Bronchial epithelial cell (primary cell): Measurements from ENCODE around the gene KCNK13. TPM values are rescaled to one million over a fixed set of nuclear protein-coding genes. Genes with fewer than 3 reads are reported as not detected.

Experiments used
- DNase-seq: peaks from one replicate; pipeline ENCODE4 v3.0.0-alpha.2; 2010; ENCODE audit warnings: low read depth
- FAIRE-seq: peaks from 2 replicates; lab custom pipeline; 2011; peaks lifted over from hg19 to GRCh38; lab: Jason Lieb, UNC
- H3K27me3 ChIP-seq: 2 replicates; pipeline ENCODE4 v1.5.1; 2011; ENCODE audit warnings: low read length; ENCODE audit not compliant: control insufficient read depth, insufficient read depth
- H3K36me3 ChIP-seq: 2 replicates; pipeline ENCODE4 v1.5.1; 2011; ENCODE audit warnings: low read length; ENCODE audit not compliant: control insufficient read depth, insufficient read depth
- H3K4me3 ChIP-seq: 2 replicates; pipeline ENCODE4 v1.5.1; 2011; ENCODE audit warnings: mild to moderate bottlenecking, low read depth, low read length, control low read depth
- total RNA-seq: library from RNA; depleted of rRNA; stranded (reverse); fragments of >200 nt; gene quantifications from 2 replicates; pipeline ENCODE4 v1.2.1, GENCODE V29; 2014
- TF ChIP-seq, protein P1 (sequence below): IDR thresholded peaks from 2 replicates; pipeline ENCODE4 v1.5.1; 2011; ENCODE audit warnings: mild to moderate bottlenecking, moderate library complexity, low read length, control low read depth, inconsistent platforms; ENCODE audit not compliant: insufficient read depth, severe bottlenecking

Gene KCNK13
- total RNA-seq, 1 donor from 2014 or later = not detected

DNA sequence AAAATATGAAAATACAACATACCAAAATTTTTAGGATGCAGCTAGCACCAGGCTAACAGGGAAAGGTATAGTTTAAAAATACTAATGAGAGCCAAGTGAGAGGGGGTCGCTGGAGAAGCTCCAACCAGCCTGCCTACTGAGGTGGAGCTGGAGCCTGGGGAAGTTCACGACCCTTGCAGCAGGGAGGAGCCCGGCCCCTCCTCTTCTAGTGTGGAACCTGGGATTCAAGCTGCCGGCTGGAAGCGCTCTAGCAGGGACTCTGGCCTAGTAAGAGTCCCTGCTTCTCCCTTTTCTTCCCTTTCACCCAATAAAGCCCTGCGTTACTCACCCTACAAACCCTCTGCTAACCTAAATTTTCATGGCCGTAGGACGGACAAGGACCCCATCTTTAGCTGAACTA is 5.0 kb upstream of the KCNK13 start:
- Histone ChIP-seq H3K27me3 (peaks cover 14% of the 10 kb centered on the region), H3K4me3 (no peak overlapping the region), H3K36me3 (no peaks in the 10 kb centered on the region)
- DNase-seq (no peak), FAIRE-seq (no peak)
- TF ChIP-seq, protein P1, sequence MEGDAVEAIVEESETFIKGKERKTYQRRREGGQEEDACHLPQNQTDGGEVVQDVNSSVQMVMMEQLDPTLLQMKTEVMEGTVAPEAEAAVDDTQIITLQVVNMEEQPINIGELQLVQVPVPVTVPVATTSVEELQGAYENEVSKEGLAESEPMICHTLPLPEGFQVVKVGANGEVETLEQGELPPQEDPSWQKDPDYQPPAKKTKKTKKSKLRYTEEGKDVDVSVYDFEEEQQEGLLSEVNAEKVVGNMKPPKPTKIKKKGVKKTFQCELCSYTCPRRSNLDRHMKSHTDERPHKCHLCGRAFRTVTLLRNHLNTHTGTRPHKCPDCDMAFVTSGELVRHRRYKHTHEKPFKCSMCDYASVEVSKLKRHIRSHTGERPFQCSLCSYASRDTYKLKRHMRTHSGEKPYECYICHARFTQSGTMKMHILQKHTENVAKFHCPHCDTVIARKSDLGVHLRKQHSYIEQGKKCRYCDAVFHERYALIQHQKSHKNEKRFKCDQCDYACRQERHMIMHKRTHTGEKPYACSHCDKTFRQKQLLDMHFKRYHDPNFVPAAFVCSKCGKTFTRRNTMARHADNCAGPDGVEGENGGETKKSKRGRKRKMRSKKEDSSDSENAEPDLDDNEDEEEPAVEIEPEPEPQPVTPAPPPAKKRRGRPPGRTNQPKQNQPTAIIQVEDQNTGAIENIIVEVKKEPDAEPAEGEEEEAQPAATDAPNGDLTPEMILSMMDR = no peak

DNA sequence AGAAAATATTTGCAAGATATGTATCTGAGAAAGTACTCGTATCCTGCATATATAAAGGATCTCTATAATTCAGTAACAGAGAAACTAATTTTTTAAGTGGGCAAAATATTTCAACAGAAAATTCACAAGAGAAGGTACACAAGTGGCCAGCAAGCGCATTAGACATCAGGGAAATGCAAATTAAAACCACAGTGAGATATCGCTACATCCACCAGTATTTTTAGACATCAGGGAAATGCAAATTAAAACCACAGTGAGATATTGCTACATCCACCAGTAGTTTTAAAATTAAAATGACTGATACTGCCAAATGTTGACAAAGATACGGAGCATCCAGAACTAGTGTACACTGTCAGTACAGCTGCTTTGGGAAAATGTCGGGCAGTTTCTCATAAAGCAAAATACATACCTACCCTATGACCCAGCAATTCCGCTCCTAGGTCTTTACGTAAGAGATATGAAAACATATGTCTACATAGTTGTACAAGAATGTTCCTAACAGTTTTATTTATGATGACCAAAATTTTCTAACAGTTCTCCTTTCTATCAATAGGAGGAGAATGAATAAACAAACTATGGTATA is 2.8 kb upstream of the KCNK13 start:
- no peak for FAIRE-seq
- TF ChIP-seq, protein P1 = no peak
- Histone ChIP-seq H3K27me3 (peaks cover 23% of the 10 kb centered on the region), H3K4me3 (no peak overlapping the region), H3K36me3 (no peaks in the 10 kb centered on the region)
- DNase-seq = no peak

DNA sequence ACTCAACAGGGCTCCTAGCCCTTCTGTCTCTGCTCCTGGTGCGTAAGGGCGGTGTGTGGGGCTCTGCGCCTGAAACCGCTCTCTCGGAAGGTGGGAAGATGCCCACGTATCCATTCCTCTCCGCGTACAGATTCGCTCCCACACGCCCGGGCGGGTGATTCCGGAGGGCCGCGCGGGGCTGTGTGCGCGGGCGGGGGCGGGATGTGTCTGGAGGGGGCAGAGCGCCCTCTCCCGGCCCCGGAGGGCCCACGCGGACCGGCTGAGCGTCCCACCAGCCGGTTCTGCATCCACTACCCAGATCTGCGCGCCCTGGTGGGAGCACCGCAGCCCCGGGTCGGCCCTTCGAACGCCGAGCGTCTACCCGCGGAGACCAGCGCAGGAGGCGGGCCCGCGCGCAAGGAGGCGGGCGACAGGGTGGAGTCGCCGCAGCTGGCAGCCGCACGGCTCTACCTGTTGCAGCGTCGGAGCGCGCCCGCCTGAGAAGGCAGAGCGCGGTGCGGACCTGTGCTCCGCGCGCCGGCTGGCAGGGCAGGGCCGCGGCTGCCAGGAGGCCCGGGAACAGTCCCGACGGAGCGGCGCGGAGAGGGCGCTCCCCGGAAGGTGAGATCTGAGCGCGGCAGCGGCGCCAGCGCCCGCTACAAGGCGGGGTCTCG is 1.4 kb upstream of the KCNK13 start:
- TF ChIP-seq, protein P1 = peak; percentile 53
- FAIRE-seq (no peak), DNase-seq (peak; percentile 20)
- peaks cover 23% of the 10 kb centered on the region for H3K27me3 ChIP-seq
- H3K36me3 ChIP-seq = no peaks in the 10 kb centered on the region
- peak overlapping the region; percentile 37 for H3K4me3 ChIP-seq

- peaks cover 25% of the 10 kb centered on the region for H3K27me3 ChIP-seq
- peak overlapping the region; percentile 37 for H3K4me3 ChIP-seq
- H3K36me3 ChIP-seq = no peaks in the 10 kb centered on the region
- FAIRE-seq (no peak), DNase-seq (no peak)
- TF ChIP-seq, protein P1 = no peak
Measured at GRCh38 chr14:90060965-90061684, 669 bp upstream of the KCNK13 start.

- TF ChIP-seq, protein P1 = no peak
- H3K36me3 ChIP-seq = no peaks in the 10 kb centered on the region
- peaks cover 25% of the 10 kb centered on the region for H3K27me3 ChIP-seq
- no peak for DNase-seq
- H3K4me3 ChIP-seq = peak overlapping the region; percentile 12
- FAIRE-seq = no peak
Measured at GRCh38 chr14:90062127-90062794, 467 bp downstream of the KCNK13 start.
